Vagina (tissue), 2 donors: ENCODE results near the gene FBXL20. TPM values are rescaled to one million over a fixed set of nuclear protein-coding genes. Genes with fewer than 3 reads are reported as not detected.
"Not testable (repeated sequence)": the region's sequence is repeated elsewhere in the genome, so short reads cannot be mapped to it uniquely, and the experiment has no call there.

Experiments used
- DNase-seq, 2 donors: peaks; one replicate each; pipeline ENCODE4 v3.0.0-alpha.2; 2017; ENCODE audit errors: extremely low spot score in 2 of 2
- H3K27ac ChIP-seq: fragments of 200-600 bp; sonication (generic); one replicate; pipeline ENCODE4 v1.5.1; 2019
- H3K27me3 ChIP-seq: fragments of 200-600 bp; sonication (generic); one replicate; pipeline ENCODE4 v1.5.1; 2019
- H3K36me3 ChIP-seq, 2 donors: fragments of 200-600 bp; sonication (generic); one replicate each; pipeline ENCODE4 v1.5.1; 2017 to 2019
- H3K4me1 ChIP-seq: fragments of 200-600 bp; sonication (generic); one replicate; pipeline ENCODE4 v1.5.1; 2019
- H3K4me3 ChIP-seq, 2 donors: fragments of 200-600 bp; sonication (generic); 1 replicate in 1 of 2; 2 replicates in 1 of 2; pipeline ENCODE4 v1.5.1; 2016 to 2019
- H3K9me3 ChIP-seq: fragments of 200-600 bp; sonication (generic); one replicate; pipeline ENCODE4 v1.5.1; 2019
- CTCF ChIP-seq, 3 experiments: fragments of 450-650 bp in 2 of 3; fragments of 200-600 bp in 1 of 3; sonication (generic) in 1 of 3; IDR thresholded peaks; one replicate each; pipeline ENCODE4 v1.5.1; 2017 to 2019; ENCODE audit warnings: antibody characterized with exemption in 3 of 3, mild to moderate bottlenecking in 2 of 3, moderate library complexity in 2 of 3
- POLR2A ChIP-seq, 2 donors: fragments of 450-650 bp; IDR thresholded peaks; one replicate each; pipeline ENCODE4 v1.6.1; 2017; ENCODE audit warnings: antibody characterized with exemption in 2 of 2, mild to moderate bottlenecking in 2 of 2, moderate library complexity in 2 of 2
- POLR2AphosphoS5 ChIP-seq, 2 donors: sonication (generic); formaldehyde crosslinking; IDR thresholded peaks; one replicate each; pipeline ENCODE4 v1.9.0; 2017; ENCODE audit warnings: antibody characterized with exemption in 2 of 2, mild to moderate bottlenecking in 2 of 2, low read depth in 1 of 2; ENCODE audit not compliant: insufficient read depth in 1 of 2
- intact Hi-C: fragments of 100-400 bp; cut with DNase I; formaldehyde crosslinking; loops from one replicate; pipeline ENCODE4 v1.15.1; 2023
- total RNA-seq: library from RNA; depleted of rRNA; stranded (reverse); fragments of >200 nt; gene quantifications from one replicate; pipeline ENCODE4 v1.2.3, GENCODE V29; 2016

The FBXL20 gene
- total RNA-seq, 1 donor from 2014 or later = 15.7 TPM

GRCh38 chr17:39352986-39353385 lies 48.4 kb downstream of the FBXL20 start:
- Histone ChIP-seq H3K36me3 (no peaks in the 10 kb centered on the region), H3K27ac (no peak overlapping the region), H3K4me3 (no peak overlapping the region), H3K27me3 (no peaks in the 10 kb centered on the region), H3K4me1 (peaks cover 17% of the 10 kb centered on the region), H3K9me3 (no peaks in the 10 kb centered on the region)
- no peak for DNase-seq
- no peak for TF ChIP-seq POLR2A (IDR thresholded peaks at IDR 0.05)
- TF ChIP-seq POLR2AphosphoS5 (IDR thresholded peaks at IDR 0.05; ENCODE audit: insufficient read depth in 1 of 2, low read depth in 1 of 2) = no peak
- no peak for TF ChIP-seq CTCF (IDR thresholded peaks at IDR 0.05)
- intact Hi-C loops = no loop called here

DNA sequence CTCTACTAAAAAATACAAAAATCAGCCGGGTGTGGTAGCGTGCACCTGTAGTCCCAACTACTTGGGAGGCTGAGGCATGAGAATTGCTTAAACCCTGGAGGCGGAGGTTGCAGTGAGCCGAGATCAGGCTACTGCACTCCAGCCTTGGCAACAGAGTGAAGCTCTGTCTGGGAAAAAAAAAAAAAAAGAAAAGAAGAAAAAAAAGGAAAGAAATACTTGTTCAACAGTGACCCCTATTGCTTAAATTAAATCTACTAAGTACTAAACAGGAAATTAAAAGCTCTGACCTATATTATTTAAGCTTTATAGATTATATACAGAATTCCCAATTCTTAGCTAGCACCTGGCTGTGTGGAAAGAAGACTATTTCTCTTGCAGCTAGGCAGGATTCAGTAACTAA lies 48.9 kb downstream of the FBXL20 start:
- peaks cover 15% of the 10 kb centered on the region for H3K4me1 ChIP-seq
- intact Hi-C loops = no loop called here
- TF ChIP-seq POLR2A (IDR thresholded peaks at IDR 0.05) (no peak), POLR2AphosphoS5 (IDR thresholded peaks at IDR 0.05; ENCODE audit: insufficient read depth in 1 of 2, low read depth in 1 of 2) (no peak), CTCF (IDR thresholded peaks at IDR 0.05) (no peak)
- H3K36me3 ChIP-seq = no peaks in the 10 kb centered on the region
- no peaks in the 10 kb centered on the region for H3K27me3 ChIP-seq
- no peaks in the 10 kb centered on the region for H3K9me3 ChIP-seq
- DNase-seq = no peak
- H3K4me3 ChIP-seq = no peak overlapping the region
- no peak overlapping the region for H3K27ac ChIP-seq

GRCh38 chr17:39351508-39351907 lies 49.9 kb downstream of the FBXL20 start:
- Histone ChIP-seq H3K4me3 (no peak overlapping the region), H3K36me3 (no peaks in the 10 kb centered on the region), H3K4me1 (peaks cover 15% of the 10 kb centered on the region), H3K27ac (no peak overlapping the region), H3K27me3 (no peaks in the 10 kb centered on the region), H3K9me3 (no peaks in the 10 kb centered on the region)
- intact Hi-C loops = no loop called here
- DNase-seq = no peak
- no peak for TF ChIP-seq POLR2AphosphoS5 (IDR thresholded peaks at IDR 0.05; ENCODE audit: insufficient read depth in 1 of 2, low read depth in 1 of 2)
- TF ChIP-seq POLR2A (IDR thresholded peaks at IDR 0.05) = no peak
- no peak for TF ChIP-seq CTCF (IDR thresholded peaks at IDR 0.05)

DNA sequence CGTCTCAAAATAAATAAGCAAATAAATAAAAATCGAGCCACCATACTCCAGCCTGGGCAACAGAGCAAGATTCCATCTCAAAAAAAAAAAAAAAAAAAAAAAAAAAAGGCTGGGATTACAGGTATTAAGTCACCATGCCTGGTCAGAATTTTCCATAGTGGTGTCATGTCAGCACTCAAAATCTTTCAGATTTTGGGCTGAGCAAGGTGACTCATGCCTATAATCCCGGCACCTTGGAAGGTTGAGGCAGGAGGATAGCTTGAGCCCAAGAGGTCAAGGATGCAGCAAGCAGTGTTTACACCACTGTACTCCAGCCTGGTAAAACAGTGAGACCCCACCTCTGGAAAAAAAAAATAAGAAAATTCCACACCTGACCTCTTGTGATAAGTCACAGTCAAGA lies 52.2 kb downstream of the FBXL20 start:
- Histone ChIP-seq H3K27ac (no peak overlapping the region), H3K36me3 (no peaks in the 10 kb centered on the region), H3K9me3 (no peaks in the 10 kb centered on the region), H3K4me3 (no peak overlapping the region), H3K27me3 (no peaks in the 10 kb centered on the region), H3K4me1 (peaks cover 15% of the 10 kb centered on the region)
- DNase-seq = no peak
- intact Hi-C loops = no loop called here
- no peak for TF ChIP-seq CTCF (IDR thresholded peaks at IDR 0.05)
- TF ChIP-seq POLR2A (IDR thresholded peaks at IDR 0.05) = no peak
- no peak for TF ChIP-seq POLR2AphosphoS5 (IDR thresholded peaks at IDR 0.05; ENCODE audit: insufficient read depth in 1 of 2, low read depth in 1 of 2)

DNA sequence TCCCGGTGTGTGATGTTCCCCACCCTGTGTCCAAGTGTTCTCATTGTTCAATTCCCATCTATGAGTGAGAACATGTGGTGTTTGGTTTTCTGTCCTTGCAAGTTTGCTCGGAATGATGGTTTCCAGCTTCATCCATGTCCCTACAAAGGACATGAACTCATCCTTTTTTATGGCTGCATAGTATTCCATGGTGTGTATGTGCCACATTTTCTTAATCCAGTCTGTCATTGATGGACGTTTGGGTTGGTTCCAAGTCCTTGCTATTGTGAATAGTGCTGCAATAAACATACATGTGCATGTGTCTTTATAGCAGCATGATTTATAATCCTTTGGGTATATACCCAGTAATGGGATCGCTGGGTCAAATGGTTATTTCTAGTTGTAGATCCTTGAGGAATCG lies 54.6 kb downstream of the FBXL20 start:
- H3K9me3 ChIP-seq, DNase-seq, H3K27ac ChIP-seq, H3K27me3 ChIP-seq, H3K4me3 ChIP-seq, H3K36me3 ChIP-seq, H3K4me1 ChIP-seq, intact Hi-C loops: not testable (repeated sequence)

- no peak overlapping the region for H3K27ac ChIP-seq
- TF ChIP-seq CTCF (IDR thresholded peaks at IDR 0.05) (no peak), POLR2A (IDR thresholded peaks at IDR 0.05) (no peak), POLR2AphosphoS5 (IDR thresholded peaks at IDR 0.05; ENCODE audit: insufficient read depth in 1 of 2, low read depth in 1 of 2) (no peak)
- no peaks in the 10 kb centered on the region for H3K9me3 ChIP-seq
- no peaks in the 10 kb centered on the region for H3K4me1 ChIP-seq
- H3K36me3 ChIP-seq = peaks cover 0 to 12% of the 10 kb centered on the region in 2 donors
- H3K4me3 ChIP-seq = no peak overlapping the region
- H3K27me3 ChIP-seq = no peaks in the 10 kb centered on the region
- no peak for DNase-seq
- intact Hi-C loops = no loop called here
Measured at GRCh38 chr17:39341541-39341940, 59.9 kb downstream of the FBXL20 start.
